ENCODE data around the gene ANO1. TPM values are rescaled to one million over a fixed set of nuclear protein-coding genes. Genes with fewer than 3 reads are reported as not detected.

ANO1 gene
- polyA plus RNA-seq, 1 of the 3 experiments (the other 2 are of a cell fraction), result not detected

DNA sequence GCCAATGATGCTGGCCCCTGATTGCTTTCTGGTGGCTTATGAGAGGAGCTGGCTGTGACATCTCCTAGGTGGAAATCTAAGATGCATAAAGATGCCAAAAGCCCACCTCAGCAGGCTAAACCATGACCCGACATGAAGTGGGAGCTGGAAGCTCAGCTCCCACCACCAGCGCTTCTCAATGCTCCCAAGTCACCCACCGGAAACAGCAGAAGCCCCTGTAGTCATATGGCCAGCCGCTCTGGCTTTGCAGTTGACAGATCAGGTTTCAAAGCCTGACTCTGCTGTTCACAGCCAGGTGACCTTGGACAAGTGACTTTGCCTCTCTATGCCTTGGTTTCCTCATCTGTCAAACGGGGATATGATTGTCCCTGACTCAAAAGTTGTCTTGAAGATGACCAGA is 29.1 kb upstream of the ANO1 start:
- ChIA-PET POLR2A (no interaction called here), CTCF (interaction anchor here (0.6 to 1.8 kb wide), 9 partner anchors 8 to 181 kb away, joined by 3 to 5 read pairs (median 3); no protein-coding TSS in a partner anchor)
- no peak overlapping the region for H2AFZ ChIP-seq (ENCODE audit: low read depth)
- no peaks in the 10 kb centered on the region for H3F3A ChIP-seq (replicated peaks; ENCODE audit: insufficient read depth)
- H3K9ac ChIP-seq, result no peak overlapping the region
- no peaks in the 10 kb centered on the region for H4K20me1 ChIP-seq (ENCODE audit: insufficient read depth)
- TF ChIP-seq NRF1 (IDR thresholded peaks at IDR 0.05; ENCODE audit: low read depth, low read length), result no peak
- TF ChIP-seq FOXJ3 (CRISPR knock-in tag; IDR thresholded peaks at IDR 0.05), result no peak
- TF ChIP-seq SIN3A (IDR thresholded peaks at IDR 0.05; ENCODE audit: borderline replicate concordance, low read depth, low read length), result no peak
- TF ChIP-seq TEAD4 (IDR thresholded peaks at IDR 0.05; ENCODE audit: borderline replicate concordance, insufficient read depth), result no peak
- no peak for TF ChIP-seq TAF1 (IDR thresholded peaks at IDR 0.05; ENCODE audit: borderline replicate concordance, low read depth, low read length)
- TF ChIP-seq, protein P1, sequence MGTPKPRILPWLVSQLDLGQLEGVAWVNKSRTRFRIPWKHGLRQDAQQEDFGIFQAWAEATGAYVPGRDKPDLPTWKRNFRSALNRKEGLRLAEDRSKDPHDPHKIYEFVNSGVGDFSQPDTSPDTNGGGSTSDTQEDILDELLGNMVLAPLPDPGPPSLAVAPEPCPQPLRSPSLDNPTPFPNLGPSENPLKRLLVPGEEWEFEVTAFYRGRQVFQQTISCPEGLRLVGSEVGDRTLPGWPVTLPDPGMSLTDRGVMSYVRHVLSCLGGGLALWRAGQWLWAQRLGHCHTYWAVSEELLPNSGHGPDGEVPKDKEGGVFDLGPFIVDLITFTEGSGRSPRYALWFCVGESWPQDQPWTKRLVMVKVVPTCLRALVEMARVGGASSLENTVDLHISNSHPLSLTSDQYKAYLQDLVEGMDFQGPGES (IDR thresholded peaks at IDR 0.05; ENCODE audit: low read depth, low read length), result no peak
- no peak for TF ChIP-seq YY1 (IDR thresholded peaks at IDR 0.05; ENCODE audit: low read depth)
- no peak for TF ChIP-seq MEF2A (IDR thresholded peaks at IDR 0.05; ENCODE audit: borderline replicate concordance, low read depth)
- TF ChIP-seq, protein P2, sequence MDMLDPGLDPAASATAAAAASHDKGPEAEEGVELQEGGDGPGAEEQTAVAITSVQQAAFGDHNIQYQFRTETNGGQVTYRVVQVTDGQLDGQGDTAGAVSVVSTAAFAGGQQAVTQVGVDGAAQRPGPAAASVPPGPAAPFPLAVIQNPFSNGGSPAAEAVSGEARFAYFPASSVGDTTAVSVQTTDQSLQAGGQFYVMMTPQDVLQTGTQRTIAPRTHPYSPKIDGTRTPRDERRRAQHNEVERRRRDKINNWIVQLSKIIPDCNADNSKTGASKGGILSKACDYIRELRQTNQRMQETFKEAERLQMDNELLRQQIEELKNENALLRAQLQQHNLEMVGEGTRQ (IDR thresholded peaks at IDR 0.05; ENCODE audit: borderline replicate concordance, low read depth, low read length), result no peak
- TF ChIP-seq GATA2 (CRISPR knock-in tag; IDR thresholded peaks at IDR 0.05), result no peak
- no peak for TF ChIP-seq FOSL2 (IDR thresholded peaks at IDR 0.05; ENCODE audit: borderline replicate concordance, low read depth)
- TF ChIP-seq TCF12 (IDR thresholded peaks at IDR 0.05), result no peak
- TF ChIP-seq, protein P3, sequence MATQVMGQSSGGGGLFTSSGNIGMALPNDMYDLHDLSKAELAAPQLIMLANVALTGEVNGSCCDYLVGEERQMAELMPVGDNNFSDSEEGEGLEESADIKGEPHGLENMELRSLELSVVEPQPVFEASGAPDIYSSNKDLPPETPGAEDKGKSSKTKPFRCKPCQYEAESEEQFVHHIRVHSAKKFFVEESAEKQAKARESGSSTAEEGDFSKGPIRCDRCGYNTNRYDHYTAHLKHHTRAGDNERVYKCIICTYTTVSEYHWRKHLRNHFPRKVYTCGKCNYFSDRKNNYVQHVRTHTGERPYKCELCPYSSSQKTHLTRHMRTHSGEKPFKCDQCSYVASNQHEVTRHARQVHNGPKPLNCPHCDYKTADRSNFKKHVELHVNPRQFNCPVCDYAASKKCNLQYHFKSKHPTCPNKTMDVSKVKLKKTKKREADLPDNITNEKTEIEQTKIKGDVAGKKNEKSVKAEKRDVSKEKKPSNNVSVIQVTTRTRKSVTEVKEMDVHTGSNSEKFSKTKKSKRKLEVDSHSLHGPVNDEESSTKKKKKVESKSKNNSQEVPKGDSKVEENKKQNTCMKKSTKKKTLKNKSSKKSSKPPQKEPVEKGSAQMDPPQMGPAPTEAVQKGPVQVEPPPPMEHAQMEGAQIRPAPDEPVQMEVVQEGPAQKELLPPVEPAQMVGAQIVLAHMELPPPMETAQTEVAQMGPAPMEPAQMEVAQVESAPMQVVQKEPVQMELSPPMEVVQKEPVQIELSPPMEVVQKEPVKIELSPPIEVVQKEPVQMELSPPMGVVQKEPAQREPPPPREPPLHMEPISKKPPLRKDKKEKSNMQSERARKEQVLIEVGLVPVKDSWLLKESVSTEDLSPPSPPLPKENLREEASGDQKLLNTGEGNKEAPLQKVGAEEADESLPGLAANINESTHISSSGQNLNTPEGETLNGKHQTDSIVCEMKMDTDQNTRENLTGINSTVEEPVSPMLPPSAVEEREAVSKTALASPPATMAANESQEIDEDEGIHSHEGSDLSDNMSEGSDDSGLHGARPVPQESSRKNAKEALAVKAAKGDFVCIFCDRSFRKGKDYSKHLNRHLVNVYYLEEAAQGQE (IDR thresholded peaks at IDR 0.05; ENCODE audit: low read depth, low read length), result no peak
- TF ChIP-seq, protein P4, sequence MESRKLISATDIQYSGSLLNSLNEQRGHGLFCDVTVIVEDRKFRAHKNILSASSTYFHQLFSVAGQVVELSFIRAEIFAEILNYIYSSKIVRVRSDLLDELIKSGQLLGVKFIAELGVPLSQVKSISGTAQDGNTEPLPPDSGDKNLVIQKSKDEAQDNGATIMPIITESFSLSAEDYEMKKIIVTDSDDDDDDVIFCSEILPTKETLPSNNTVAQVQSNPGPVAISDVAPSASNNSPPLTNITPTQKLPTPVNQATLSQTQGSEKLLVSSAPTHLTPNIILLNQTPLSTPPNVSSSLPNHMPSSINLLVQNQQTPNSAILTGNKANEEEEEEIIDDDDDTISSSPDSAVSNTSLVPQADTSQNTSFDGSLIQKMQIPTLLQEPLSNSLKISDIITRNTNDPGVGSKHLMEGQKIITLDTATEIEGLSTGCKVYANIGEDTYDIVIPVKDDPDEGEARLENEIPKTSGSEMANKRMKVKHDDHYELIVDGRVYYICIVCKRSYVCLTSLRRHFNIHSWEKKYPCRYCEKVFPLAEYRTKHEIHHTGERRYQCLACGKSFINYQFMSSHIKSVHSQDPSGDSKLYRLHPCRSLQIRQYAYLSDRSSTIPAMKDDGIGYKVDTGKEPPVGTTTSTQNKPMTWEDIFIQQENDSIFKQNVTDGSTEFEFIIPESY (IDR thresholded peaks at IDR 0.05; ENCODE audit: borderline replicate concordance, low read depth), result no peak
- no peak for TF ChIP-seq JUND (IDR thresholded peaks at IDR 0.05)
- TF ChIP-seq EP300 (IDR thresholded peaks at IDR 0.05; ENCODE audit: borderline replicate concordance in 1 of 2, low read depth in 1 of 2, low read length in 1 of 2), result no peak
- TF ChIP-seq RCOR1 (IDR thresholded peaks at IDR 0.05; ENCODE audit: low read length), result no peak
- TF ChIP-seq CHD2 (IDR thresholded peaks at IDR 0.05; ENCODE audit: low read length, partially characterized antibody), result no peak
- TF ChIP-seq, protein P5, sequence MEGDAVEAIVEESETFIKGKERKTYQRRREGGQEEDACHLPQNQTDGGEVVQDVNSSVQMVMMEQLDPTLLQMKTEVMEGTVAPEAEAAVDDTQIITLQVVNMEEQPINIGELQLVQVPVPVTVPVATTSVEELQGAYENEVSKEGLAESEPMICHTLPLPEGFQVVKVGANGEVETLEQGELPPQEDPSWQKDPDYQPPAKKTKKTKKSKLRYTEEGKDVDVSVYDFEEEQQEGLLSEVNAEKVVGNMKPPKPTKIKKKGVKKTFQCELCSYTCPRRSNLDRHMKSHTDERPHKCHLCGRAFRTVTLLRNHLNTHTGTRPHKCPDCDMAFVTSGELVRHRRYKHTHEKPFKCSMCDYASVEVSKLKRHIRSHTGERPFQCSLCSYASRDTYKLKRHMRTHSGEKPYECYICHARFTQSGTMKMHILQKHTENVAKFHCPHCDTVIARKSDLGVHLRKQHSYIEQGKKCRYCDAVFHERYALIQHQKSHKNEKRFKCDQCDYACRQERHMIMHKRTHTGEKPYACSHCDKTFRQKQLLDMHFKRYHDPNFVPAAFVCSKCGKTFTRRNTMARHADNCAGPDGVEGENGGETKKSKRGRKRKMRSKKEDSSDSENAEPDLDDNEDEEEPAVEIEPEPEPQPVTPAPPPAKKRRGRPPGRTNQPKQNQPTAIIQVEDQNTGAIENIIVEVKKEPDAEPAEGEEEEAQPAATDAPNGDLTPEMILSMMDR (IDR thresholded peaks at IDR 0.05), result no peak
- H3K9me2 ChIP-seq, result no peaks in the 10 kb centered on the region
- H3K79me2 ChIP-seq (ENCODE audit: insufficient read depth), result no peaks in the 10 kb centered on the region
- H3K27ac ChIP-seq (ENCODE audit: low read depth in 2 of 2, low read length in 1 of 2), result no peak overlapping the region
- H3K27me3 ChIP-seq (ENCODE audit: insufficient read depth), result peaks cover 10% of the 10 kb centered on the region; the same call in 1 of the 2 replicates
- WGBS (ENCODE audit: low lambda C conversion rate), result 13% methylated on average over 3 of the region's 5 CpGs
- H3K36me3 ChIP-seq (replicated peaks in 1 of 2; ENCODE audit: control insufficient read depth in 1 of 2, insufficient read depth in 2 of 2, low read length in 1 of 2), result no peaks in the 10 kb centered on the region
- peaks cover 3% of the 10 kb centered on the region; the same call in 1 of the 2 replicates for H3K9me3 ChIP-seq
- no peaks in the 10 kb centered on the region; a peak in 1 of 4 replicates for H3K4me1 ChIP-seq (ENCODE audit: control insufficient read depth in 1 of 2, insufficient read depth in 2 of 2, low read depth in 1 of 2, low read length in 1 of 2)
- no peak overlapping the region for H3K4me3 ChIP-seq (ENCODE audit: low read depth in 2 of 2, low read length in 1 of 2)
- DNase-seq, result no peak
- H3K4me2 ChIP-seq, result no peak overlapping the region
